HG02588 (cell line): ENCODE results near the gene APOO.

ENCODE experiments used
- ATAC-seq: cut with Tn5 transposase; IDR thresholded peaks from one replicate; pipeline ENCODE4 v1.9.1; 2021; ENCODE audit warnings: mild to moderate bottlenecking, moderate library complexity; ENCODE audit not compliant: unreplicated experiment

APOO gene

GRCh38 chrX:23788946-23789345 is 118.8 kb downstream of the APOO start:
- ATAC-seq = no peak

DNA sequence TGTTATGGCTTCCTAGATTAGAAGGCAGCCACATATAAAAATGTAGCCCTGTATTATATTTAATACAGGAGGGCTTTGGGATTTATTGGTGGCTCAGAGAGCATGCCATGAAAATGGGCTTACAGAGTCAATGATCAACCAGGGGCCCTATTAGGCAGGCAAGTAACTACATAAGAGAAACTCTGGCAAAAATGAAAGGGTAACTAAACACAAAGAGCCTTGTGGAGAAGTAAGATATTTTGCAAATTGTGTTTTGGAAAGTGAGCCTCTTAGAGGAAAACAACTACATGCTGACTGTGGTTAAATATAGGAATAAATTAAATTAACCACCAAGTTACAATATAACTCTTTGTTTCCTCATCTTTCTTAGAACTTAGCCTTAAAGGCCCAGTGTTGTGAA is 119.2 kb downstream of the APOO start:
- no peak for ATAC-seq

DNA sequence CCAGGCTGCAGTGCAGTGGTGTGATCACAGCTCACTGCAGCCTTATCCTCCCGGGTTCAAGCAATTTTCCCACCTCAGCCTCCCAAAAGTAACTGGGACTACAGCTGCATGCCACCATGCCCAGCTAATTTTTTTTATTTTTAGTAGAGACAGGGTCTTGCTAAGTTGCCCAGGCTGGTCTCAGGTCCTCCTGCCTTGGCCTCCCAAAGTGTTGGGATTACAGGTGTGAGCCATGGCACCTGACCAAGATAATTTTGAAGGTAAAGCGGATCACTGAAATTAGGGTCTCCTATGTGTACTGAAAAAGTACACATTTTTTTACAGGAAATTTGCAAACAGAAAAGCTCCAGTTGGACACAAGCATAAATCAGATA is 120.0 kb downstream of the APOO start:
- no peak for ATAC-seq

GRCh38 chrX:23786268-23786815 is 121.4 kb downstream of the APOO start:
- no peak for ATAC-seq

DNA sequence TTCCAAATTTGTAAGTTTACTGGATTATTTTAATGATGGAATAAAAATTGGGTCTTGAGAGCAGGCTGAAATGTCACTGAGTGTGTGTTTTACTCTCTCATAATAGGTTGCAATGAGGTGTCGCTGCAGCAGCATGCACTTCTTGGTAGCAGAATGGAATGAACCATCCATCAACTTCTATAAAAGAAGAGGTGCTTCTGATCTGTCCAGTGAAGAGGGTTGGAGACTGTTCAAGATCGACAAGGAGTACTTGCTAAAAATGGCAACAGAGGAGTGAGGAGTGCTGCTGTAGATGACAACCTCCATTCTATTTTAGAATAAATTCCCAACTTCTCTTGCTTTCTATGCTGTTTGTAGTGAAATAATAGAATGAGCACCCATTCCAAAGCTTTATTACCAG is 122.2 kb downstream of the APOO start:
- ATAC-seq = no peak

DNA sequence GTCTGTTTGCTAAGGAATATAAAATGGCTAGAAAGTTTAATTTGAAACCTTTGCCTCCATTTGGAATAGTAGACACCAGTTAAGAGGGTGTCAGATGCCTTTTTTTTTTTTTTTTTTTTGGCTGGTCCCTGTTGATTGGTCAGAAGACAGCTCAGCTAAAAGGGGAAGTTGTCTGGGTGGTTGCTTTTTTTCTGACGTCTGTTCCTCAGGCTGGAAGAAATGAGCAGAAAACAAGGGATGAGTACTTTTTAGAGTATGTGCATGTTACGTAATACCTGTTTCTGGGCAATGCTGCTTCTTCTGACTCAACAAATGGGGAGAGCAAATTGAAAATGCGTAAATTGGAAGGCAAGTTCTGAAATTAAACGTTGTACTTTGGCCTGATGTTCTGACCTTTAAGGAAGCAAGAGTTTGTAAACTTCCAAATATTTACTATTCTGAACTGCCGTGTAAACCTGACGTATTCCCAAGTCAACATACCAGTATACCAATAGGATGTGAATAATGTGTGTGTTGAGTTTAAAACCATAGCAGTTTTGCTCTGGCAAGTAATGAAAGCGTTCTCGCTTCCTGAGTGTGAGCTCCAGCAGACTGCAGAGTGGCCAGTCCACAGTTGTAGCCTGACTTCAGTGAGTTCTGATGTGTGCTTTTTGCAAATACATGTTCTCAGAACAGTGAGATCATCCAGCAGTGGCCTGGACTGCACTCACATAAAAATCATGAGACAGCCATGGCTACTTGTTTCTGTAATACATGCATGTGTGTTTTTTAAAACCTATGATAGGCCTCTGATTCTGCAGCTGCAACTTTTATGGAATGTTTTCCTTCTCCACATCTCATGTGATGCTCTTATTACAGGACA is 123.0 kb downstream of the APOO start:
- no peak for ATAC-seq

DNA sequence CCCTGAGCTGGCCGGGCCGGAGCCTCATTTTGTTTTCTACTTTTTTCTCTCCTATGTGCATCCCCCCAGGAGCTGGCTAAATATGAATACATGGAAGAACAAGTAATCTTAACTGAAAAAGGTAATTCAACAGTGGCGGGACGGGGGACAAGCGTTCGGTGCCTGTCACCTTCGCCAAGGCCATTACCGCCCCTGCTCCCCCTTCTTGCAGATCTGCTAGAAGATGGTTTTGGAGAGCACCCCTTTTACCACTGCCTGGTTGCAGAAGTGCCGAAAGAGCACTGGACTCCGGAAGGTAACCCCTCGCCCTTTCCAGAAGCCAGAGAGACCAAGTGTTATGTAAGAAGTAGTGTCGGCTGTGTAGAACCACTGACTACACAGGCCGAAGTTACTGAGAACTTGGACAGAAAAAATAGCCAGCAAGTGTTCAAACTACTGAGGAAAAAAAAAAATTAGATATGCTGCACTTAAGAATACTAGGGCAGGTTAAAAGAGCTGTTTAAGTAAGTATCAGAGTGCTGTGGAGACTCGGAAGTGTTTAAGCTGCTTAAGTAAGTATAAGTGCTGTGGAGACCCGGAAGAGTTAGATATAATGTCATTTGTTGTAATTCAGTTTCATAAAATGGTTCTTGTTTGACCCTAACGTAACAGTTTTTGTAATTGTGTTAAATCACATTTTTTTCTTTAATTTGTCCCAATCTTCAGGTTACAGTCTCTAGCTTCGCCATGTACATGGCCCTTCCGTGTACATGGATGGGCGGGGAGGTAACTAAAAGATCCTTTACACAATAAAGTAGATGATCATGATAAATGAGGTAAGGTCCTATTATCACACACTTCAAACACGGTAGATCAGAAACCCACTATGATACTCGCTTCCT is 123.9 kb downstream of the APOO start:
- no peak for ATAC-seq
